Measurements from ENCODE around the gene IER3.
"Not testable (repeated sequence)": the region's sequence is repeated elsewhere in the genome, so short reads cannot be mapped to it uniquely, and the experiment has no call there.

The IER3 gene

GRCh38 chr6:30723843-30724741 is 20.3 kb downstream of the IER3 start:
- not testable (repeated sequence) for DNase-seq (ENCODE audit: low read depth in 2 of 2)

- DNase-seq (ENCODE audit: low read depth in 2 of 2): not testable (repeated sequence)
These were observed 21.0 kb downstream of the IER3 start for GRCh38 chr6:30723159-30723842.

- peak in 1 of 2 donors; percentile 75 for DNase-seq (ENCODE audit: low read depth in 2 of 2)
These were observed 21.9 kb downstream of the IER3 start for GRCh38 chr6:30722280-30723112.

DNA sequence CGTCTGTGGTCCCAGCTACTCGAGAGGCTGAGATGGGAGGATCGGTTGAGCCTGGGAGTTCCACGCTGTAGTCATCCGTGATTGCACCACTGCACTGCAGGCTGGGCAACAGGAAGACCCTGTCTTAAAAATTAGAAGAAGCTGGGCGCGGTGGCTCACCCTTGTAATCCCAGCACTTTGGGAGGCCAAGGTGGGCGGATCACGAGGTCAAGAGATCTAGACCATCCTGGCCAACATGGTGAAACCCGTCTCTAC is 22.4 kb downstream of the IER3 start:
- not testable (repeated sequence) for DNase-seq (ENCODE audit: low read depth in 2 of 2)

DNA sequence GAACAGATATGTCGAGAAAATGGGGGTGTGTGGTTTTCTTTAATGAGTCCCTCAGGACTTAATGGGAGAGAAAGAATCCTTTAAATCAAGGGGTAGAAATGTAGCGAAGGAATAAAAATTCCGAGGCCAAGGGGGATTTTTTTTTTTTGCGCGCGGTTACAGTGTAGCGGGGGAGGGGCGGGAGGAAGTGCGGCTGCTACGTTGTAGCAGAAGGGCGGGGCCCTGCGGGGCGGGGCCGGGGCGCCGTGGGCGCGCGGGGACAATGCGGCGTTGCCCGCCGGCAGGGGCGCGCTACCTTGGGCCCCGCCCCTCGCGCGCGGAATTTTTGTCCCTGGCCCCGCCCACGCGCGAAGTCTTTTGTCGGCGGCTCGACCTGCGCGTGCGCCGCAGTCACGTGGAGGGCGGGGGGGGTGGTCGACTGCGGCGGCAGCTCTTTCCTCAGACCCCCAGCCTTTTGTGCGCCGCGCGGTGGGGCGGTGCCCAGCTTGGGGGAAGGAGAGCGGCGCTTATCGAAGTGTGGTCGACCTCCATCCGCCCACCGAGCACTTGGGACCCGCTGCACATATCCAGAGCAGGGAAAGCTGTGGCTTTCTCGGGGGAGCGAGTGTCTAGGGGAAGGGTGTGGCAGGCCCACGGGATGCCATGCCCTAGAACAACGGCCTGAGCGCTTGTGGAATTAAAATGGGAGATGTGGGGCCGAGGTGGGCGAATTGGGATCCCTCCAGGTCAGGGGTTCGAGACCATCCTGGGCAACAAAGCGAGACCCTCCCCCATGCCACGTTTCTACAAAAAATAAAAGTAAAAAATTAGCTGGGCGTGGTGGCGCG is 22.9 kb downstream of the IER3 start:
- DNase-seq (ENCODE audit: low read depth in 2 of 2): peak; percentile 90 to 95

- DNase-seq (ENCODE audit: low read depth in 2 of 2): no peak
These were observed 23.6 kb downstream of the IER3 start for GRCh38 chr6:30720738-30721197.

DNA sequence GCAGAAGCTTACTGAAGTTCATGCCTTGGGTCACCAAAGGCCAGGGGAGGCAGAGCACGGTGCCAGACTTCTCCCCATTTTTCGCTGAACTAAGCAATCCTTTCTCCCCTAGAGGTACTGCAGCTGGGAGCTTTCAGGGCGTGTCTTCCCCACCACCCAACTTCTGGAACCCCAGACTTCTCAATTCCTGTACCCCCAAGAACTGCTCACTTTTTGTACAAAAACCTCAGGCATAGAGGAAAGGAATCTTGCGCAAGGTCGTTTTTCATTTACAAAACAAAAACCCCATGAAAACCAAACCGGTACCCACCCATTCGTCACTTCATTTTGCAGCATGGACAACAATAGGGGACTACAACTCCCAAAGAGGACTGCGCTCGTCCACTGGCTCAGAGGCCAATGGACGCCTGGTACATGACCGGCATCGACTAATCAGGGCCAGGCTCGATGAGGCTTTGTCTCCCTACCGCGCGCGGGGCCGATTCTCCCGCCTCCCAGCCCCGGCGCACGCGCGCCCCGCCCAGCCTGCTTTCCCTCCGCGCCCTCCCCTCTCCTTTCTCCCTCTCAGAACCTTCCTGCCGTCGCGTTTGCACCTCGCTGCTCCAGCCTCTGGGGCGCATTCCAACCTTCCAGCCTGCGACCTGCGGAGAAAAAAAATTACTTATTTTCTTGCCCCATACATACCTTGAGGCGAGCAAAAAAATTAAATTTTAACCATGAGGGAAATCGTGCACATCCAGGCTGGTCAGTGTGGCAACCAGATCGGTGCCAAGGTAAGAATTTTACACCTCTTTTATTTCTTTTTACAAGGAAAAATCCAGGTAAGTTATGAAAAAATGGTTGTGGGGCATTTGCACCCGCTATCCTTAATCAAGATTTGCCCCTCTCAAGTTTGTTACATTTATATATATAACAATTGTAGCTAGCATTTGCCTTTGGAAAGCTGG is 24.3 kb downstream of the IER3 start, which contains the start of gene TUBB:
TUBB (plus strand) TSS at position 562 of the 947 bp plus-strand sequence; CDS start at position 717, 155 bp downstream.
- DNase-seq (ENCODE audit: low read depth in 2 of 2): peak; percentile 94

DNA sequence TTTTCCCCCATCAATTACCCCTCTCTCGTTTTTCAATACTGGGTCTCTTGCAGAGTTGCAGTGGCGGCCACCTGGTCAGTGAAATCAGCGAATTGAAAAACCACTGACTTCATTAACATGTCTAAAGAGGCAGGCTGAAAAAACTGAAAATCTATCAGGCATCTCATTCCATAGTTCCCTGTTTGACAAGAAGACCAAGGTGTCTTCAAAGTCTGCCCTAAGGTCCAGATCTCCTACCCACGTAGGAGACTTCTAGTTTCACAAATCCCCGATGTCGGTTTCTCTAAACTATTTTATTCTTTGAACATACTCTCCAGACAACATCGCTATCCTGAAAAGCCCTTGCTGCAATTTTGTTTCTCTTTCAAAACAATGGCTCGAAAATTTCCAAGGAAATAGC is 25.0 kb downstream of the IER3 start:
- DNase-seq (ENCODE audit: low read depth in 2 of 2): no peak

DNA sequence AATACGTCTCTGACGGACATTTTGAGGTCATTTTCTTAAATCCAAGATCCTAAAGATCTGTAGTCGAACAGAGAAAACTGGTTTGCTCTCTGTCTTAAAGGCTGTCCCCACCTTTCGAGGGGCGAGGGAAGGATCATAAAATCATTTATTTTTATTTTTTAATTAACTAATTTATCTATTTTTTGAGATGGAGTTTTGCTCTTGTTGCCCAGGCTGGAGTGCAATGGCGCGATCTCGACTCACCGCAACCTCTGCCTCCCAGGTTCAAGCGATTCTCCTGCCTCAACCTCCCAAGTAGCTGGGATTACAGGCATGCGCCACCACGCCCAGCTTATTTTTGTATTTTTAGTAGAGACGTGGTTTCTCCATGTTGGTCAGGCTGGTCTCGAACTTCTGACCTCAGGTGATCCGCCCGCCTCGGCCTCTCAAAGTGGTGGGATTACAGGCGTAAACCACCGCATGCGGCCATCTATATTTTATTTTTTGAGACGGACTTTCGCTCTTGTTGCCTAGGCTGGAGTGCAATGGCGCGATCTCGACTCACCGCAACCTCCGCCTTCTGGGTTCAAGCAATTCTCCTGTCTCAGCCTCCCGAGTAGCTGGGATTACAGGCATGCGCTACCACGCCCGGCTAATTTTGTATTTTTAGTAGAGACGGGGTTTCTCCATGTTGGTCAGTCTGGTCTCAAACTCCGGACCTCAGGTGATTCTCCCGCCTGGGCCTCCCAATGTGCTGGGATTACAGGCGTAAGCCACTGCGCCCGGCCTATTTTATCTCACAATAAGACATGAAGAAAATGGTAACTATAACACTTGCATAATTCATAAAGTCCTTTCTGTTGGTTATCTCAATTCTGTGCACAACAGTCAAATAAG is 26.3 kb downstream of the IER3 start:
- not testable (repeated sequence) for DNase-seq (ENCODE audit: low read depth in 2 of 2)

- DNase-seq (ENCODE audit: low read depth in 2 of 2): peak; percentile 99
These were observed 27.1 kb downstream of the IER3 start, which contains the start of gene MDC1 for GRCh38 chr6:30717129-30717844. TSS of gene MDC1 (minus strand) at chr6:30717281. CDS start at chr6:30715175, 2,106 bp downstream.

DNA sequence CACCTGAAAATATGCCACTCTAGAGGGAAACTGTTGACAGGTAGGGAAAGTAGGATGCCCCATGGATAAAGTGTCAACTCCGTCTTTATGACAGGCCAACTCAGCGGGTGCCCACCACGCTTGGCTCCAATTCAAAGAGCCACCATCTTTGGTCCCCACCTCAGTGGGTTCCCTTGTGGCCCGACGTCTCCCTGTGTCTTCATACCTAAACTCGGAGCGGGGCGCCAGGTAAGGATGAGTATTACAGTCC is 27.5 kb downstream of the IER3 start:
- DNase-seq (ENCODE audit: low read depth in 2 of 2): no peak

GRCh38 chr6:30714263-30714662 is 30.1 kb downstream of the IER3 start:
- no peak for DNase-seq (ENCODE audit: low read depth in 2 of 2)

GRCh38 chr6:30712441-30712945 is 31.9 kb downstream of the IER3 start:
- no peak for DNase-seq (ENCODE audit: low read depth in 2 of 2)

- DNase-seq (ENCODE audit: low read depth in 2 of 2): no peak
These were observed 32.5 kb downstream of the IER3 start for GRCh38 chr6:30711758-30712380.

DNA sequence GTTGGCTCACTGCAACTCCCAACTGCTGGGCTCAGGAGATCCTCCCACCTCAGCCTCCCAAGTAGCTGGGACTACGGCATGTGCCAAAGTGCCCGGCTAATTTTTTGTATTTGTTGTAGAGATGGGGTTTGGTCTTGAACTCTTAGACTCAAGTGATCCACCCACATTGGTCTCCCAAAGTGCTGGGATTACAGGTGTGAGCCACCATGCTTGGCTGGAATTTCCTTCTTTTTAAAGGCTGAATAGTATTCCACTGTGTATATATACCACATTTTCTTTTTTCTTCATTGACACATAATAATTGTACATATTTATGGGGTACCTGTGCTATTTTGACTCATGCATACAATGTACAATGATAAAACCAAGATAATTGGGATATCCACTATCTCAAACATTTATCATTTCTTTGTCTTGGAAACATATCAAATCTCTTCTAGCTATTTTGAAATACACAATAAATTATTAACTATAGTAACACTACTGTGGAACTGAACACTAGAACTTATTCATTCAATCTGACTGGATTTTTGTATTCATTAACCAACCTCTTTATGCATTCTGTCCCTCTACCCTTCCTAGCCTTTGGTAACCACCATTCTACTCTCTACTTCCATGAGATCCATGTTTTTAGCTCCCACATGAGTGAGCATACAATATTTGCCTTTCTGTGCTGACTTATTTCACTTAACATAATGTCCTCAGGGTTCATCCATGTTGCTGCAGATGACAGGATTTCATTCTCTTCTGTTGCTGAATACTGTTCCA is 35.1 kb downstream of the IER3 start:
- DNase-seq (ENCODE audit: low read depth in 2 of 2): no peak

- no peak for DNase-seq (ENCODE audit: low read depth in 2 of 2)
These were observed 37.0 kb downstream of the IER3 start for GRCh38 chr6:30707281-30707850.

- DNase-seq (ENCODE audit: low read depth in 2 of 2): no peak
These were observed 38.7 kb downstream of the IER3 start for GRCh38 chr6:30705620-30706019.

All from stimulated activated CD4-positive, alpha-beta T cell treated with anti-CD3 and anti-CD28 coated beads, Interleukin-15, amount 100 ng/mL, for 48 hours (primary cell).